A549 (cell line): Measurements from ENCODE around the gene MED23. TPM values are rescaled to one million over a fixed set of nuclear protein-coding genes. Genes with fewer than 3 reads are reported as not detected.

ENCODE experiments used
- ATAC-seq, 2 experiments: fragments of 200-7000 bp in 1 of 2; fragments of >200 bp in 1 of 2; cut with Nextera tagmentation in 1 of 2; cut with Tn5 transposase in 1 of 2; 3 replicates each; pipeline versions ENCODE4 v1.8.0 to v1.9.1; 2018 to 2020; ENCODE audit warnings: mild to moderate bottlenecking in 1 of 2, moderate library complexity in 1 of 2
- CTCF ChIA-PET: fragments of 300-600 bp; sonication (Branson Sonifier 250); formaldehyde crosslinking; extraction: SDS; loops from one replicate; lab custom pipeline; 2021; ENCODE audit warnings: antibody characterized with exemption, inconsistent platforms; lab: Yijun Ruan, JAX
- POLR2A ChIA-PET: fragments of 350-600 bp; formaldehyde crosslinking; extraction: SDS; loops from one replicate; lab custom pipeline; 2021; ENCODE audit warnings: antibody characterized with exemption, inconsistent platforms; lab: Yijun Ruan, JAX
- DNase-seq, 2 experiments: peaks; one replicate each; pipeline versions ENCODE4 v3.0.0 to v3.0.0-alpha.2; 2011 to 2016; ENCODE audit warnings: low read depth in 1 of 2, low spot score in 1 of 2
- FAIRE-seq: peaks from 2 replicates; lab custom pipeline; 2011; peaks lifted over from hg19 to GRCh38; lab: Jason Lieb, UNC
- H3K27ac ChIP-seq, 2 experiments: fragments of >200 bp; sonication (Bioruptor Twin); formaldehyde crosslinking; 3 replicates each; pipeline ENCODE4 v1.5.1; 2016 to 2017
- H3K4me1 ChIP-seq: fragments of >200 bp; sonication (Bioruptor Twin); formaldehyde crosslinking; 3 replicates; pipeline ENCODE4 v1.6.1; 2016
- H3K4me2 ChIP-seq: fragments of >200 bp; sonication (Bioruptor Twin); formaldehyde crosslinking; 3 replicates; pipeline ENCODE4 v1.6.1; 2016
- H3K4me3 ChIP-seq: fragments of >200 bp; sonication (Bioruptor Twin); formaldehyde crosslinking; 3 replicates; pipeline ENCODE4 v1.5.1; 2016
- H3K9me3 ChIP-seq: fragments of >200 bp; sonication (Bioruptor Twin); formaldehyde crosslinking; 3 replicates; pipeline ENCODE4 v1.6.1; 2016
- BHLHE40 ChIP-seq: IDR thresholded peaks from 2 replicates; pipeline ENCODE4 v1.6.1; 2012; ENCODE audit warnings: low read depth, low read length, inconsistent platforms
- CHD2 ChIP-seq: fragments of 150-350 bp; IDR thresholded peaks from 2 replicates; pipeline ENCODE4 v1.6.1; 2014; ENCODE audit warnings: low read length; ENCODE audit not compliant: partially characterized antibody
- EHF ChIP-seq: fragments of 250-450 bp; sonication (Bioruptor Pico); IDR thresholded peaks from 2 replicates; pipeline ENCODE4 v1.5.0; 2020; ENCODE audit warnings: mild to moderate bottlenecking
- EP300 ChIP-seq, 2 experiments: fragments of >200 bp; sonication (Bioruptor Twin); formaldehyde crosslinking; IDR thresholded peaks; 2 replicates in 1 of 2; 3 replicates in 1 of 2; pipeline ENCODE4 v1.6.1; 2016 to 2017
- ESRRA ChIP-seq: fragments of 150-350 bp; IDR thresholded peaks from 2 replicates; pipeline ENCODE4 v1.6.1; 2014; ENCODE audit warnings: mild to moderate bottlenecking, low read length, borderline replicate concordance
- FOSB ChIP-seq: fragments of 250-450 bp; sonication (Bioruptor Pico); IDR thresholded peaks from 2 replicates; pipeline ENCODE4 v1.5.0; 2020; ENCODE audit warnings: mild to moderate bottlenecking, moderate library complexity
- FOSL2 ChIP-seq, 2 experiments: fragments of 450-650 bp in 1 of 2; fragments of >200 bp in 1 of 2; sonication (Bioruptor Twin) in 1 of 2; formaldehyde crosslinking; IDR thresholded peaks; 2 replicates each; pipeline versions ENCODE4 v1.5.0 to v1.6.1; 2016 to 2020; ENCODE audit warnings: mild to moderate bottlenecking in 1 of 2, moderate library complexity in 1 of 2
- FOXS1 ChIP-seq: fragments of 250-450 bp; sonication (Bioruptor Pico); IDR thresholded peaks from 2 replicates; pipeline ENCODE4 v1.5.0; 2020; ENCODE audit warnings: mild to moderate bottlenecking, moderate library complexity
- HDAC2 ChIP-seq: fragments of 200-600 bp; sonication (generic); IDR thresholded peaks from 2 replicates; pipeline ENCODE4 v1.6.1; 2016
- HOXA7 ChIP-seq: fragments of 250-450 bp; sonication (Bioruptor Pico); IDR thresholded peaks from 2 replicates; pipeline ENCODE4 v1.5.0; 2020; ENCODE audit warnings: mild to moderate bottlenecking, moderate library complexity
- HOXB5 ChIP-seq: fragments of 250-450 bp; sonication (Bioruptor Pico); IDR thresholded peaks from 2 replicates; pipeline ENCODE4 v1.5.0; 2020; ENCODE audit warnings: mild to moderate bottlenecking, moderate library complexity
- JUNB ChIP-seq: fragments of >200 bp; sonication (Bioruptor Twin); formaldehyde crosslinking; IDR thresholded peaks from 2 replicates; pipeline ENCODE4 v1.6.1; 2016
- KDM5A ChIP-seq: fragments of 200-600 bp; sonication (generic); IDR thresholded peaks from 2 replicates; pipeline ENCODE4 v1.6.1; 2016; ENCODE audit warnings: antibody characterized with exemption, mild to moderate bottlenecking
- MAX ChIP-seq: IDR thresholded peaks from 2 replicates; pipeline ENCODE4 v1.6.1; 2012
- MAZ ChIP-seq: fragments of 150-350 bp; IDR thresholded peaks from 2 replicates; pipeline ENCODE4 v1.6.1; 2014; ENCODE audit warnings: antibody characterized with exemption, low read depth, low read length, borderline replicate concordance
- NR3C1 ChIP-seq: fragments of >200 bp; sonication (Bioruptor Twin); formaldehyde crosslinking; IDR thresholded peaks from 3 replicates; pipeline ENCODE4 v1.6.1; 2017
- POLR2AphosphoS2 ChIP-seq: conservative IDR thresholded peaks from 2 replicates; pipeline ENCODE4 v1.6.1; 2012; ENCODE audit warnings: low read length, improper control_type of control experiment, inconsistent platforms
- REST ChIP-seq: fragments of 200-600 bp; sonication (generic); IDR thresholded peaks from 2 replicates; pipeline ENCODE4 v1.6.1; 2016; ENCODE audit warnings: antibody characterized with exemption, mild to moderate bottlenecking, moderate library complexity
- ZFP36 ChIP-seq: fragments of 450-650 bp; IDR thresholded peaks from 2 replicates; pipeline ENCODE4 v1.6.1; 2014; ENCODE audit warnings: borderline replicate concordance; ENCODE audit not compliant: partially characterized antibody
- WGBS: methylation state at CpG from one replicate; pipeline ENCODE4 v1.1.6; 2017; ENCODE audit errors: missing lambda C conversion rate; 5-methylcytosine and 5-hydroxymethylcytosine counted together
- polyA plus RNA-seq, 4 experiments: library from polyadenylated mRNA; depleted of rRNA in 3 of 4; stranded (reverse); fragments of >200 nt; fragmentation: RNase III in 1 of 4; extraction: RNeasy Plus Mini Kit Qiagen cat#74134 plus additional on column Dnase treatment in 1 of 4; gene quantifications; 2 replicates in 3 of 4; 3 replicates in 1 of 4; pipeline ENCODE4 v1.2.3, GENCODE V29; 2011 to 2017
- TF ChIP-seq, protein P1 (sequence below): fragments of 250-450 bp; sonication (Bioruptor Pico); IDR thresholded peaks from 2 replicates; pipeline ENCODE4 v1.5.0; 2020; ENCODE audit warnings: low read depth, mild to moderate bottlenecking, moderate library complexity

Gene MED23
- polyA plus RNA-seq, 2 of the 4 experiments (the other 2 are of a cell fraction): 7.6 to 23.1 TPM

GRCh38 chr6:131631625-131632289, 3.7 kb upstream of the MED23 start:
- FAIRE-seq (no peak), DNase-seq (no peak), ATAC-seq (no peak)
- Histone ChIP-seq H3K9me3 (no peaks in the 10 kb centered on the region), H3K27ac (no peak overlapping the region), H3K4me2 (no peak overlapping the region), H3K4me1 (peaks cover 6% of the 10 kb centered on the region; the same call in 2 of the 3 replicates), H3K4me3 (no peak overlapping the region)
- ChIA-PET POLR2A (no interaction called here), CTCF (interaction anchor here (0.7 kb wide), 1 partner anchor 98 kb away, joined by 3 read pairs; no protein-coding TSS in a partner anchor)
- WGBS: 90% methylated on average over 3 of the region's 3 CpGs
- TF ChIP-seq FOSB (CRISPR knock-in tag) (no peak), CHD2 (no peak), KDM5A (no peak), MAX (no peak), JUNB (no peak), ZFP36 (no peak), MAZ (no peak), BHLHE40 (no peak), NR3C1 (no peak), EP300 (IDR thresholded peaks at IDR 0.05) (no peak), HOXA7 (no peak), POLR2AphosphoS2 (no peak)

- ChIA-PET POLR2A (no interaction called here), CTCF (interaction anchor here (2.0 to 3.1 kb wide), 5 partner anchors 16 to 38 kb away, joined by 6 to 15 read pairs (median 7); no protein-coding TSS in a partner anchor)
- Histone ChIP-seq H3K27ac (no peak overlapping the region), H3K9me3 (no peaks in the 10 kb centered on the region), H3K4me2 (no peak overlapping the region), H3K4me1 (peaks cover 10% of the 10 kb centered on the region; the same call in 2 of the 3 replicates), H3K4me3 (no peak overlapping the region)
- TF ChIP-seq, protein P1, sequence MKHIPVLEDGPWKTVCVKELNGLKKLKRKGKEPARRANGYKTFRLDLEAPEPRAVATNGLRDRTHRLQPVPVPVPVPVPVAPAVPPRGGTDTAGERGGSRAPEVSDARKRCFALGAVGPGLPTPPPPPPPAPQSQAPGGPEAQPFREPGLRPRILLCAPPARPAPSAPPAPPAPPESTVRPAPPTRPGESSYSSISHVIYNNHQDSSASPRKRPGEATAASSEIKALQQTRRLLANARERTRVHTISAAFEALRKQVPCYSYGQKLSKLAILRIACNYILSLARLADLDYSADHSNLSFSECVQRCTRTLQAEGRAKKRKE (CRISPR knock-in tag): no peak
- TF ChIP-seq NR3C1 (no peak), FOXS1 (CRISPR knock-in tag) (no peak), REST (no peak), FOSL2 (IDR thresholded peaks at IDR 0.05) (no peak), FOSL2 (CRISPR knock-in tag; IDR thresholded peaks at IDR 0.05) (no peak), HOXB5 (CRISPR knock-in tag) (no peak), ESRRA (no peak), EHF (no peak), HDAC2 (no peak)
- 8% methylated on average over 2 of the region's 2 CpGs for WGBS
- ATAC-seq (no peak), DNase-seq (no peak), FAIRE-seq (no peak)
Observed at GRCh38 chr6:131629651-131630050, 1.6 kb upstream of the MED23 start.
